GM18520 (cell line): Measurements from ENCODE around the gene C12orf43.
"Not testable (repeated sequence)": the region's sequence is repeated elsewhere in the genome, so short reads cannot be mapped to it uniquely, and the experiment has no call there.

Experiments used
- ATAC-seq: cut with Tn5 transposase; IDR thresholded peaks from one replicate; pipeline ENCODE4 v1.9.1; 2021; ENCODE audit not compliant: unreplicated experiment

Gene C12orf43, protein sequence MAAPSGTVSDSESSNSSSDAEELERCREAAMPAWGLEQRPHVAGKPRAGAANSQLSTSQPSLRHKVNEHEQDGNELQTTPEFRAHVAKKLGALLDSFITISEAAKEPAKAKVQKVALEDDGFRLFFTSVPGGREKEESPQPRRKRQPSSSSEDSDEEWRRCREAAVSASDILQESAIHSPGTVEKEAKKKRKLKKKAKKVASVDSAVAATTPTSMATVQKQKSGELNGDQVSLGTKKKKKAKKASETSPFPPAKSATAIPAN

DNA sequence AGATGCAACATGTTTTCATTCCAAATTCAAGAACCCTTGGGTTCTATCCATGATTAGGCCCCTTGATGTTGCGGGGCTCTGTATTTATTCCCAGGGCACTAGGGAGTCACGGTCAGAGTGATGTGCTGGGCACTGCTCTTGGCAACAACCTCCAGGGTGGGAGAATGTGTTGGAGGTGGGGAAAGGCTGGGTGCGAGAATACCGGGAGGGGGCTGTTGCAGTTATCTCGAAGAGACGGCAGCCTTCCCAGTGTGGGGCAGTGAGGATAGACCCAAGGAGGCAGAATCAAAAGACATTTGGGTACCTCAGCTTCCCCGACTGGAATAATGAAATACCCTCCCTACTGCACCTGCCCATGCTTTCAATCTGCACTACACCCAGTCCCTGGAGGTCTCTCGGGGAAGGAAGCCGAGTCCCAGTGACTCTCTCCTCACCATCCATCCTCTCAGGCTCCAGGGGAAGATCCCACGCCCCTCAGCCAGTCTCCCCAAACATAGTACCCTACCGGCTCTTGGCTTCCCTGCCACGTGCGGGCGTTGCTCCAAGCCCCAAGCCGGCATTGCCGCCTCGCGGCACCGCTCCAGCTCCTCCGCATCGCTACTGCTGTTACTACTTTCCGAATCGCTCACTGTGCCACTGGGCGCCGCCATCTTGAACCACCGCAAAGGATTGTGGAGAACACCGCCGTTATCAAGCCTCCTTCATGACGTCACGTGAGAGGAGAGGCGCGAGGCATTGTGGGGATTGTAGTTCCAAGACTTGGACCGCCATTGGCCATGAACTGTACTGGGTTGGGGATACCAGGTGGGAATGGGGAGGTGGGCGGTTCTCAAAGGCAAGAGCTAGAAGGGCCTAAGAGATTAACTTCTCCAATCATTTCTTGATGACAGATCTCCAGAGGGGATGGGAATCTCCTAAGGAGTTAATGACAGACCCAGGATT, at the start of gene C12orf43:
TSS of gene C12orf43 (minus strand) at position 663 of the 942 bp plus-strand sequence. CDS start at position 650, 13 bp downstream.
- ATAC-seq, result peak; percentile 87

DNA sequence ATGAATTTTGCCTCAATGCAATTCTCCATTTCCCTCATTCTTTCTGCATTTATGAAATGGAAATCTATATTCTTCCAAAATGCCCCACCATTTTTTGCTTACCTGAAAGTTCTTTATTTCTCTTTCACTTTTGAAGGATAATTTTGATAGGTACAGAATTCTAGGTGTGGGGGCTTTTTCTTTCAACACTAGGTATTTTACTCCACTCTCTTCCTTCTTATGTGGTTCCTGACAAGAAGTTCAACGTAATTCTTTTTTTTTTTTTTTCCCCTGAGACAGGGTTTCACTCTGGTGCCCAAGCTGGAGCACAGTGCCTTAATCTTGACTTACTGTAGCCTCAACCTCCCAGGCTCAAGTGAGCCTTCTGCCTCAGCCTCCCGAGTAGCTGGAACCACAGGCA, 49.1 kb upstream of the C12orf43 start:
- ATAC-seq, result no peak

DNA sequence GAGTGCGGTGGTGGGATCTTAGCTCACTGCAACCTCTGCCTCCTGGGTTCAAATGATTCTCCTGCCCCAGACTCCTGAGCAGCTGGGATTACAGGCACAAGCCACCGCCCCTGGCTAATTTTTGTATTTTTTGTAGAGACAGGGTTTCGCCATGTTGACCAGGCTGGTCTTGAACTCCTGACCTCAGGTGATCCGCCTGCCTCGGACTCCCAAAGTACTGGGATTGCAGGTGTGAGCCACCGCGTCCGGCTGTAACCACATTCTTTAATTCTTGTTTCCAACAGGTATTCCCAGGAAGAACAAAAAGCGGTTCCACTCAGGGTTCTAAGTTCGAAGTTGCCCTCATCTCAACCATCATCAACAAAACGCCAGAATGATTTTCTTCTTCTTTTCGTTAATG, 48.3 kb upstream of the C12orf43 start:
- ATAC-seq, result not testable (repeated sequence)

DNA sequence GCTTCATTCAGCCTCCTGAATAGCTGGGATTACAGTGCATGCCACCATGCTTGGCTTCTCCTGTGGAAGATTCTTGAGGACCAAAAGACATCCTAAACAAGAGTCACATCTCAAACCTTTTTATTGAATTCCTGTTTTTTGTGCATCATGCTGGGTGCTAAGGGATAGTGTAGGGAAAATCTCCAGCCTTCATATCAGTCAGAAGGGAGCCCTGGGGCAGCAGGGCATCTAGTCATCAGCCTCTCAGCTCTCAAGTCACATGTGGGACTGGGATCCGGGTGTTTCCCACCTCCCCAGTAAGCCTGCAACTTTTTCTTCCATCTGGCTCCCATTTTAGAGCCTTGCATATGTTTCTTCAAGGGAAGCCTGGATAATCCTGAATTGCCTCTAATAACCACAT, 47.8 kb upstream of the C12orf43 start:
- no peak for ATAC-seq

DNA sequence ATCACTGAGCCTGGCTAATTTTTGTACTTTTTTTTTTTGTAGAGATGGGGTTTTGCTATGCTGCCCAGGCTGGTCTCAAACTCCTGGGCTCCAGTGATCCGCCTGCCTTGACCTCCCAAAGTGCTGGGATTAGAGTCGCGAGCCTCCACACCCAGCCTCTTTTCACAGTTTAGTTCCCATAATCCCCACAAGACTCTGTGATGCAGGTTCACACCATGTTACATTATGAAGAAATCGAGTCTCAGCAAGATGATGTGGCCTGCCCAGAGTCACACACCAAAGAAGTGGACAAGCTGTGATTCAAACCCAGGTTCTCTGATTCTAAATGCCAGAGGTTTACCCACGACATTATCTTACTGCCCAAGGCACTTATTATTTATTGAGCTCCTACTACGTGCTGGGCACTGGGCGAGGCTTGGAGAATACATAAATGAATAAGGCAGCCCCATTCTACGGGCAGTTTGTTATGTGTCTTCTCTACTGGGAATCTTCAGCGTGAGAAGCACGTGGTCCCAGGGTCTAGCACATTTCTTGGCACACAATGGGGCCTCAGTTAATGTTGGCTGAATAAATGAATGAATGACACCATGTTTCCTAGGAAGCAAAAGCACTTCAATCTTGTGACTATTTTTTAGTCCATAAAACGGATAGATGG, 46.2 kb upstream of the C12orf43 start:
- no peak for ATAC-seq

DNA sequence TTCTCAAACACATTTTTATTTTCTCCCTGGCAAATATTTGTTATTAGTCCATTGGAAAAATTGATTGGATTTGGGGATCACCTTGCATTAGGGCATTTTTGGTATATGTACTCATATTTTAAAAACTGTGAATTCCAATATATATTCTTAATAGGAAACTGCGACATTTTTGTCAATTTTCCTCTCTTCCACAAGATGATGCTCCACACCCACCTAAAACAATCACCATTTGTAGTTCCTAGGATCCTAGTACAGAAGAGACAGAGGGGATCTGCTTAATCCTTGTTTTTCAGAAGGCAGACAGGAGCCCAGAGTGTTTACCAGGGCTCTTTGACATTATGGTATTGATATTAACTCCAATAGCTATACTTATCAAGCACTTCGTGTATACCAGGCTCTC, 45.5 kb upstream of the C12orf43 start:
- no peak for ATAC-seq

DNA sequence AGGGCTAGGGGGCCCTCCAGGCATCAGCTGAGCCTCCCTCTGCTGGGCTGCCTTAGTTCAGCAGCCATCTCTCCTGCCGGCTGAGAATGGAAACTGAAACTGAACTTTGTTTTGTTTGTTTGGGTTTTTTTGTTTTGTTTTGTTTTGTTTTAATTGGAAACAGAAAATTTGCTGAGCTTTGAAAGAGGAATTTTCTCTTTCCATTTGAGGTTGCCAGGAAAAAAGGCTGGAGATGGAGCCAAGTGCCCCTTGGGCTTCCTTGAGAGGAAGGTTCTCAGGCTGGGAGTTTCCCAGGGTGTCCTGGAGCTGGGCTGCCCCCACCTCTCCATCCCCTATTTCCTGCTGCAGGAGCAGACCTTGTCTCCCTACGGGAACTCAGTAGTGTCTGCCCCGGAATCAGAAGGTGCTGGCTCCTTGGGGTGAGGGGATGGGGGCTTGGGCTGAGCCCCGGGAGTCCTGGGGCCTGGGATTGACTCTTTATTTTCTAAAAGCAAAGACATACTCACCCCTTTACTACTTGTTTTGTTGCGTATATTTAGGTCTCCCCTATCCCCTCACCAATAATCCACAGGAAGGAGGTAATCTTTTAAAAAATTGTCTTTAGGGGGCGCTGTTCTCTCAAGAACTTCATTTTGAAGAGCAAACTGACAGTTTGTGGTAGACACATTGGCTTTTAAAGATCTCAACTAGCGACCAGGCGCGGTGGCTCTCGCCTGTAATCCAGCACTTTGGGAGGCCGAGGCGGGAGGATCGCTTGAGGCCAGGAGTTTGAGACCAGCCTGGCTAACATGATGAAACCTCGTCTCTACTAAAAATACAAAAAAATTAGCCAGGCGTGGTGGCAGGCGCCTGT, 44.1 kb upstream of the C12orf43 start:
- ATAC-seq, result peak; percentile 57

DNA sequence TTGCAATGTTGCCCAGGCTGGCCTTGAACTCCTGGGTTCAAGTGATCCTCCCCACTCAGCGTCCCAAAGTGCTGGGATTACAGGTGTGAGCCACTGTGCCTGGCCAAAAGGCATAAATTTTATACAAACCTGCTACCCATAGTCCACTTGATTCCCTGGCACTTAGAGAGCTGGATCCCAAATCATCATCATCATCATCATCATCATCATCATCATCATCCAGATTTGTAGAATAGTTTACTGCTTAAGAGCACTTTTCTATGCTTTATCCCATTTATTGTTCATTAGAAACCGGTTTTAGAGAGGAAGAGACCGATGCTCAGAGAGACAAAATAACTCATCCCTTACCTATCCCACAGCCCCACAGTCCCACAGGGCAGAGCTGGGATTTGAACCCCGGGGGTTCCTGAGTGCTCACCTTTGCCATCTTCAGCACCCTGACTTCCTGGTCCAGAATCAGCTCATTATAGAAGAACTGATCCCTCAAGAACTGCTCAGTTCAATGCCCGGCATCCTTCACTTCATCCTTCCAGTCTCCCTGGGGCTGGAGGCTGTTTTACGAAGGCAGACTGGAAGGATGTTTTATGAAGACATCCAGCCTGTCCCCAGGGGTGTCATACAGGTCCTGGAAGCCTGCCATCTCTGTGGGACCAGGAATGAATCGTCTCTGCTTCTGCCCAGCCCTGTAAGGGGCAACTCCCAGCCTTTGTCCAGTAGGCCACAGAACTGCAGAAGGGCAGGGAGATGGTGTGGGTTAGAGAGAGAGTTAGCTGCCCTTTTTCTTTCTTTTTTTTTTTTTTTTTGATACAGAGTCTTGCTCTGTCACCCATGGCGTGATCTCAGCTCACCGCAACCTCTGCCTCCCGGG, 43.0 kb upstream of the C12orf43 start:
- ATAC-seq, result no peak

DNA sequence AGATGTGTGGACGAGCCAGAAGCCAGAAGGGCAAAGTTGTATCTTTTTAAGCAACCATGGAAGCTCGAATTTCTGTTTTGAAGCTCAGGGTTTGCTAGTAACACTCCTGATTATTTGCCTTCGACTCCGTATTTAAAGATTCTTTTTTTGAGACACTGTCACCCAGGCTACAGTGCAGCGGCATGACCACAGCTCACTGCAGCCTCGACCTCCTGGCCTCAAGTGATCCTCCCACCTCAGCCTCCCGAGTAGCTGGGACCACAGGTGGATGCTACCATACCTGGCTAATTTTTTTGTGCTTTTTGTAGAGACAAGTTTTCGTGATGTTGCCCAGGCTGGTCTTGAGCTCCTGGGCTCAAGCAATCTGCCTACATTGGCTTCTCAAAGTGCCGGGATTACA, 41.5 kb upstream of the C12orf43 start:
- no peak for ATAC-seq

DNA sequence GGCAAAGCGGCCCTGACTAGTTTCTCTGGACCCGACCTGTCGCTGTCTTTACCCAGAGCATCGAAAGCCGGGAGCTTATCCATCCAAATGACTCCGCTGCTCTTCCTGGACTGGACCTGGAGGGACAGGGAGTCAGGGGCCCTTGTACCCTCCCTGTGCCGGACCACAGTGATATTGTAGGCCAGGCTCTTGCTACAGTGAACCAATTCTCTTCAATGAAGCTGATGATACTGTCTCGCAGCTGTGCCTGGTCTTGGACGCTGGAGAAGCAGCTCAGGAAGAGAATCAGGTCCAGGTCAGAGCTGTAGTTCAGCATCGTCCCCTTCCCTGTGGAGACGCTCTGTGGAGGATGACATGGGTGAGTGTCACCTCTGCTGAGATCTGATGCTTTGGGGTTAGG, 37.4 kb upstream of the C12orf43 start:
- ATAC-seq, result no peak

DNA sequence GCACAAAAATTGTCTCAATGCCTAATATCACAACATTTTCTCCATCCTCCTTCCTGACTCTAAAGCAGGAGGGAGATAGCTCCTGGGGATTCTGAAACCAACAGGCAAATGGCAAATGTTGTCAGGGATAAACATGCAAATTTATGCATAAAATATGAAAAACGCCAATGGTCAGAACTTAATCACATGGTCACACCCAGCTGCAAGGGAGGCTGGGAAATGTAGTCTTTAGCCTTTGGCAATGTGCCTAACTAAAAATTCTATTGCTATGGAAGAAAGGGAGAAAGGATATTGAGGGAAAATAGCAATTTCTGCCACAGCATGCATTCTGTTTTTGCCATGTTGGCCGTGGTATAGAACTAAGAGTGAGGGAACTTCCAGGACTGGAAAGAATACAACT, 34.4 kb upstream of the C12orf43 start:
- ATAC-seq, result no peak

DNA sequence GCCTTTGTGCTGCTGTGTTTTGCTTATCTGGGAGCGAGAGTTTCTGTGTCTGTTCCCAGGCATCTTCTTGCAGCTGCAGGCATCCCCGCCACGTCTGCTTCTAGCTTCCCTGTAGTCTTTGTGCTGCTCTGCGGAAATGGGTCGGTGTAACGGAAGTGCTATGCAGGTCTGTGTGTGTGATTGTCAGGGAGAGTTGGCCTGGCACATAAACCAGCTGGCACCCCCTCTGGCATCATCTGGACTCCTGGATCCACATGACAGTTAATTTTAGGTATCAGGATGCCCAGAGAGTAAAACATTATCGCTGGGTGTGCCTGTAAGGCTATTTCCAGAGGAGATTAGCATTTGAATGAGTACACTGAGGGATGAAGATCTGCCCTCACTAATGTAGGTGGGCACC, 32.2 kb upstream of the C12orf43 start:
- no peak for ATAC-seq

DNA sequence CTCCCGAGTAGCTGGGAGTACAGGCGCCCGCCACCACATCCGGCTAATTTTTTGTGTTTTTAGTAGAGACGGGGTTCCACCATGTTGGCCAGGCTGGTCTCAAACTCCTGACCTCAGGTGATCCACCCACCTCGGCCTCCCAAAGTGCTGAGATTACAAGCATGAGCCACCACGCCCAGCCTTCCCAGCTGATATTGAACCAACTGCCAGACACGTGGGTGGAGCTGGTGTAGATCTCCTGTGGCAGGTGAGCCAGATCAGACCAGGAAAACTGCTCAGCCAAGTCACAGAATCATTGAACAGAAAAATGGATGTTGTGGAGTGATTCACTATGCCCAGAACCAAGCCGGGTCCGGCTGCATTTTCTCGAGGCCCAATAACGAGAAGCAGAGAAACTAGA, 31.1 kb upstream of the C12orf43 start:
- ATAC-seq, result not testable (repeated sequence)

DNA sequence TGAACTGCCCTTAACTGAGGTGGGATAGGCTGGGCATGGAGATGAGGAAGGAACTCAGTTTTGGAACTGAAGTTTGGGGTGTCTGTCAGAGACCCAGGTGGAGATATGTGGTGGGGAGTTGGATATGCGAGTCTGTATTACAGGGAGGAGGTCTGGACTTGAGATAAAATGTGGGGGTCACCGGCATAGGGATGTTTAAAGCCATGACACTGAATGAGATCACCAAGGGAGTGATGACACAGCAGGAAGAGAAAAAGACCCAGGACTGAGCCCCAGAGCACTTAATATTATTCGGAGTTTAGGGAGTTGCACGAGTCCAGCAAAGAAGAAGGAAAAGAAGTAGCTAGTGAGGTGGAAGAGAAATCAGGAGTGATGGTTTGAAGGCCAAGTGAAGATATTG, 26.8 kb upstream of the C12orf43 start:
- ATAC-seq, result no peak

DNA sequence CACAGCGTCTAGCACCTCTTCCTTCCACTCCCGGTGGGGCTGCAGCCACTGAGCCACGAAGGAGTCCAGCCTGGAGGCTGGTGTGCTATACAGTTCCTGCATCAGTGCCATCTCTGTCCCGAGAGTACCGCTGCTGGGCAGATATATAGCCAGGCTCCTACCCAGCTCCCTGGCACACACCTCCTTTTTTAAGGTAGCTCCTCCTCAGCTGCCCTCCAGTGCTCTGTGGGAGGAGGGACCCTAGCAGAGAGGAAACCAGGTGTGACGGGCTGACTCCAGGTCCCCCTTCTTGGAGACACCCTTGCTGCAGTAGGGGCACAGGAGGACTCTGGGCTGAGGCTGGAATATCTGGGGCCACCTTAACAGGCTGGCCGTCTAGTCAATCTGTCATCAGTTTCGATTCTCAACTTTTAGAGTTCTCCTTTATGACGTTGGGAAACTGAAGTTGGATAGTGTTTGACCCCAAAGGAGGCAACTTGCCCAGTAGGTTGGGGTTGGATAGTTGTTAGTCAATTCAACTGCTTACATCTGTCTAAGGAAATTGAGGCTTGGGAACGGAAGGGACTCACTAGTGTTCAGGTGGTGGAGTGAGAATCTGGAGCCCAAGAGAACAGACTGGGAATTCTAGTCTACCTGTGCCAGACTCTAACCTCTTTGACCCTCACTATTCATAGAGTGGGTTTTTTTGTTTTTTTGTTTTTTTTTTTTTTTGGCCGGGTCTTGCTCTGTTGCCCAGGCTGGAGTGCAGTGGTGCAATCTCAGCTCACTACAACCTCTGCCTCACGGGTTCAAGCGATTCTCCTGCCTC, 22.8 kb upstream of the C12orf43 start, which contains the start of gene OASL:
TSS of gene OASL (minus strand) at position 386 of the 808 bp plus-strand sequence. CDS start at position 111, 275 bp downstream.
- ATAC-seq, result peak; percentile 48

DNA sequence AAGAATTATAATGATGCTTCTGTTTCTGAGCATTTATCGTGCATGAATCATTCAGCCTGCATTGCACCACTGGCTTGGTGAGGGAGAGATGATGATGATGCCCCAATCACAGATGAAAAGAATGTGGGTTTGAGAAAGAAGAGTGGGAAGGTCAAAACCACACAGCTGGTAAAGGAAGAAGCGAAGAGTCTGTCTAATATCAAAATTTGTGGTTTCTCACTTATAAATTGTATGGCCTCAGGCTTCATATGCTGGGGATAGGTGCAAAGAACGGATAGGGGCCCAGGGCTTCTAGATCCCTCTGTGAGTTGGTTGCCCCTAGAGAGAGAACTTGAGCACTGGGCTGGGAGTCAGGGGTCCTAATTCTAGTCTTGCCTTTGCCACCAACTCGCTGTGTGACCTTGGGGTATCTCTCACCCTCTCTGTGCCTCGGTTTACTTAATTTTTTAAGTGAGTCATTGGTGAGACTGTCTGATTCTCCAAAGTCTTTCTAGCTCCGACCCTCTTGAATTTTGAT, 20.6 kb upstream of the C12orf43 start:
- ATAC-seq, result no peak

DNA sequence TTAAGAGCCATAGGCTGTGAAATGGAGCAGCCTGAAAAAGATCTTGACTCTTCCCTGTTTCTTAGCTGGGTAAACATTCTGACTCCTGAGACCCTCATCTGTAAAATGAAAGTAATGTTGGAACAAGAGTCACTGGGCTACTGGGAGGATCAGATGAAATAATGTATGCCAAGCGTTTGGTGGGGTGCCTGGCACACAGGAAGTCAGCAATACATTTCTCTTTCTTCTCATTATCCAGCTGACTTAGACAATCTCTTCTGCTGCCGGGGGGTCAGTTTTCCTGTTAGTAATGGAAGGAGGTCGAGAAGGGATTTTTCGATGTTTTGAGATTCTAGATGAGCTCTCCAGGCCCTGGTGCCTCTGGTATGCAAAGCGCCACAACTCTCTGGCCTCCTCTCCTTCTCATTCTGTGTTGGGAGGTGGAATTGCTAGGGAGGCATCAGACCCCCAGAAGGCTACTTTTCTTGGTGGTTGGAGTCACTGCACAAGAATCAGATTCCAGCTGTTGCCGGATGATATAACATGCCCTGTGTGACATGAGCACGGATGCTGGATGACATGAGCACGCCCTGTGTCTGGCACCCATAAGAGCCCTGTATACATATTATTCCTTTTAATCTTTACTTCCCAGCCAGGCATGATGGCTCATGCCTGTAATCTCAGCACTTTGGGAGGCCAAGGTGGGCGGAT, 18.5 kb upstream of the C12orf43 start:
- ATAC-seq, result no peak
